ENCODE measurements around the gene PBX1.
"Not testable (repeated sequence)": the region's sequence is repeated elsewhere in the genome, so short reads cannot be mapped to it uniquely, and the experiment has no call there.

Gene PBX1

DNA sequence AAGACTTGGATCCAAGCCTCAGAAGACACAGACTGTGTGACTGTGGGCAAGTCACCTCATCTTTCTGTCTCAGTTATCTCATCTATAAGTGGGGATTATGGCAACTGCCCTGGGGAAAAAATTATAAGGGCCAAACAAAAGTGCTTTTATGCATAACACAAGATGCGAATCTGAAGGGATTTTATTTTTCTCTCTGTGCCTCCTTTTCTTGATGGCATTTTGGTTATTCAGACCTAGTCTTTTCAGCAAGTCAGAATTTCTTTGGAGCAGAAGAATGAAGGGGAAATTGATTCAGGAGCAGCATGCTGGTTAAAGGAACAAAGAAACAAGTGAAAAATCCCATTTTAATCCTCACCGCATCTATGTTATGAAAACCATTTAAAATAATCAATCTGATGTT lies 86.9 kb downstream of the PBX1 start:
- DNase-seq = no peak

DNA sequence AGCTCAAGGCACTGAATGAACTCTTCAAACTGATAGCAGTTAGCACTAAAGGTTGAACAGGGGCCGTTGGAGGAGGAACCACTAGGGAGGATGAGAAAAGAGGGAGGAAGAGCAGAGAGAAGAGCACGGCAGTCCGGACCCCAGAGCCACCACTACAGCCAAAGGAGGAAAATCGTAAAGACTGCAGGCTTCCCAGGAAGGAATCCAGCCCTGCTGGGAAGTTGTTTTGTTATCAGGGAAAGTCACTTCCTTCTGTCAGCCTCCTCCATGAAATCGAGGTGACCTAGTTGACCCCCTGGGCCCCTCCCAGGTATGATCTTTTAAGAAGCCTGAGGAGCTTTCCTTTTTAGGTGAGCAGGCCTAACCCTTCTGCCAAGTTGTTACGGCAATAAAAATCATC lies 88.2 kb downstream of the PBX1 start:
- DNase-seq = no peak

DNA sequence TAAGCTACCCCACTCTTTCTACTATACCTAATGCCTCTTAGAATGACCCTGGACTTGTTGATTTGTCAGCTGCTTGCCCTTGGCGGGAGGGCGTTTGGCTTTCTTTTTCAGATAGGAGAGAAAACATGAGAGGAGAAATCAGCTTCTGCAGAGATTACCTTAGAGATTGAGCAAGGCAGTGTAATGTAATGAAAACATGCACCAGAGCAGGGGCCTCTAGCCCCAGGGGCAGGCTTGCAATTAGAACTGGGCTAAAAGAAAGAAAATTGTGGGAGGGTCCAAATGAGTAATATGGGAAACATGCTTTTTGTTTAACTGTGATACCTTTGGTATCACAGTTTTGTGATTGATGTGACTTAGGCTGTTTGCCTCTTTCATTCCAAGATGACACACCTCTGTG lies 89.7 kb downstream of the PBX1 start:
- DNase-seq = no peak

DNA sequence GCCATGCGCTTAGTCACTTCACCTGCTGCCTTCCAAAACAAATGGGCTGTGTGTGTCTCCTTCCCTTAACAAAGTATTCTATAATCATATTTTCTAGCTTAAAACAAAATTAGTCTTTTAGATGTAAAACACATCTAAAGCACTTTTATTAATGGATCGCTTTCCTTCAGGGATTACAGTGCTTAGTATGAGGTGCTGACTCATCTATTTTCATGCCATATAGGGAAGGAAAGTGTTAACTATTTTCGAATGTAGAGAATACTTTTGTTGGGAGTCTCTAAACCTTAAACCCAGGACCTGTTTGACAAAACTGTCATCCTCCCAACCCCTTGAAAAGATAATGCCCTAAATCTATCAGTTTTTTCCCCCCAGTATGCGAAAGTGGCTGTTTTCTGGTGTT lies 90.2 kb downstream of the PBX1 start:
- no peak for DNase-seq

DNA sequence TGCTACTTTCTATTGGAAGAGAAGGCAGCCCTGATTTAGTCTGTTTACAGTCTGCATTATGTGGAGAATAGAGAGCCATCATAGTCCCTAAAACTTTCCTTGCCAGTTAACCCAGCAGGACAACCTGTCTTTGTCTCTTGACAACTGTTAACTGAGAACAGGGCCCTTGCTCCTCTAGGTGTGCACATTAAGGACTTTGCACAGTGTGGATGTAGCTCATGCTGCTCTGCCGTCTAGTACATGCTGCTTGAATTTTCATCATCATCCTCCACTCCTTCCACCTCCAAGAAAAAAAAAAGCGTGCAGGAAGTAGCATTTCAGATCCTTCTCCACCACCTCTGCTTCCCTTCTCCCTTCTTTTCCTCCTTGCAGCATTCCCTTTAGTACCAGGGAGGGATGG lies 91.5 kb downstream of the PBX1 start:
- no peak for DNase-seq

DNA sequence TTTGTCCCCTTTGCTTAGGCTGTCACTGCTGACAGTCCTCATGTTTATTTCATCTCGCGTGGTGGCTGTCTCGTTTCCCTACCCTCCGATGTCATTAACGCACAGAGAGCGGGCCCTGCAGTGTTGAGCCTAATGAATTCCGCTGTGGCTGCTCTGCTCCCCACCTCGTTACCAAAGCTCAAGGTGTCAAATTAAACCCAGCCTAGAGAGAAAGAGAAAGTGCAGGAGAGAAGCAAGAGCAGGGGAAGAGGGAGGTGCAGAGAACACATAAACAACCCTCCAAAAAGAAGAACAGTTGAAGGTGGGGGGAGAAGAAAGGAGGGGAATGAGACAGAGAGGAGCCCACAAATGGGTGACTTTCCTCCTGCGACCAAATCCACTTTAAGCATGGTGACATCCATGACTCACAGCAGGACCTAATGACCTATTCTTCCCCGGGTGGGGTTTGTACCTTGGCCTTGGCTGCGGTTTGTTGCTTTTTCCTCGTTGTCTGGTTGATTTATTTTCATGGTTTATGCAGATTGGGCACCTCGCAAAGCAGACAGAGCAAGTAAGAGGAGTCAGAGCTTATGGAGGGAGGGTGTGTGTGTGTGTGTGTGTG lies 92.5 kb downstream of the PBX1 start:
- DNase-seq = peak; percentile 64

DNA sequence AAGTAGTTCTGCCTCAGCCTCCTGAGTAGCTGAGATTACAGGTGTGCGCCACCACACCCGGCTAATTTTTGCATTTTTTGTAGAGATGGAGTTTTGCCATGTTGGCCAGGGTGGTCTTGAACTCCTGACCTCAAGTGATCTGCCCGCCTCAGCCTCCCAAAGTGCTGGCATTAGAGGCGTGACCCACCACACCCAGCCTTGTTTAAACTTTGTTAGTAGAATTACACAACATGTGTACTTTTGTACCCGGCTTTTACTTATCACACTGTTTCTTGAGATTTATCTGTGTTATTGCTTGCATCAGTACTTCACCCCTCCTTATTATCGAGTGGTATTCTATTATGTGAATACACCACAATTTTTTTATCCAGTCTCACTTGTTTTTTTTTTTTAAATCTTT lies 94.0 kb downstream of the PBX1 start:
- not testable (repeated sequence) for DNase-seq

DNA sequence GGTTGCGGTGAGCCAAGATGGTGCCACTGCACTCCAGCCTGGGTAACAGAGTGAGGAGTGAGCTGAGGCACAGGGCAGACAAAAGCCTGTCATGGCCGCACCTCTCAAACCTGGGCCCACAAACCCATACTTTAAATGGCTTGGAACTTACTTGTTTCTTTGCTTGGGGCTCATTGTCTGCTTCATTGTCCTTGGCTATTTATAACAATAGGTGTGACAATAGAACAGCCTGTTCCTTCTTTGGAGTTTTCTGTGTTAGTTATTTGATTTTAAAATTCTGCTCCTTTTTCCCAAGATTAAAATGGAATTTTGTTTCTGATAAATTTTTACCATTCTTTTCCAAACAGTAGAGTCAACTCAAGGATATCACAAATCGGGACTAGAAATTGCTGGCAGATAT lies 94.7 kb downstream of the PBX1 start:
- no peak for DNase-seq

DNA sequence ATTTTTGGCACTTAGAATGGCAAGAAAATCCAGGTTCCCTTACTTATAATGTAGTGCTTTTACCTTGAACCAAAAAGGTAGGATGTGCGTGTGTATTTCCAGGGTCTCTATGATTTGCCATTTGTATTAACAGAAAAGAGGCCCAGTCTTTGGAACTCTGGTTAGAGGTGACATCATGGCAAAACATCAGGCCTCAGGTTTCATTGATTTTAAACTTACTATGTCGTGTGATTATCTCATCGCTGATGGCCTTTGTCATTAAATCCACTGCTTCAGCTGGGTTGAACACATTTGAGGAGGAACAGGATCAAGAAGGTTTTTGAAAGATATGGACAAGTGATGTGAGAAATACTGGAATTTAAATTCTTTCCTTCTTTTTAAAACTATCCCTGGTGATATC lies 95.2 kb downstream of the PBX1 start:
- DNase-seq = no peak

DNA sequence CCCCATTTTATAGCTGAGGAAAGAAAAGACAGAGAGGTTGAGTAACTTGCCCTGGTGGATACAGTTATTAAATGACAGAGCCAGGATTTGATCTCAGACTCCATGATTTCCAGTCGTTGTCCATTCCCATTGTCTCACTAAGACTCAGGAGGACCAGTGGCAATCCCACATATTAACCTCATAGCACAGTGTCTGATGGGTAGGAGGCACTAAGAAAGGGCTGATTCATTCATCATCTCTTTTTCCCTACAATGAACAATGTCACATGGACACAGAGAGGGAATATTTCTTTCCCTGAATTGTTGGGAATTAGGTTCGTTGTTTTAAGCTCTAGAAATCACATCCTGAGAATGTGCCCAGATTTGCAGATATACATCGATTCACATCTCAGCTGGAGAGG lies 99.9 kb downstream of the PBX1 start:
- no peak for DNase-seq

DNA sequence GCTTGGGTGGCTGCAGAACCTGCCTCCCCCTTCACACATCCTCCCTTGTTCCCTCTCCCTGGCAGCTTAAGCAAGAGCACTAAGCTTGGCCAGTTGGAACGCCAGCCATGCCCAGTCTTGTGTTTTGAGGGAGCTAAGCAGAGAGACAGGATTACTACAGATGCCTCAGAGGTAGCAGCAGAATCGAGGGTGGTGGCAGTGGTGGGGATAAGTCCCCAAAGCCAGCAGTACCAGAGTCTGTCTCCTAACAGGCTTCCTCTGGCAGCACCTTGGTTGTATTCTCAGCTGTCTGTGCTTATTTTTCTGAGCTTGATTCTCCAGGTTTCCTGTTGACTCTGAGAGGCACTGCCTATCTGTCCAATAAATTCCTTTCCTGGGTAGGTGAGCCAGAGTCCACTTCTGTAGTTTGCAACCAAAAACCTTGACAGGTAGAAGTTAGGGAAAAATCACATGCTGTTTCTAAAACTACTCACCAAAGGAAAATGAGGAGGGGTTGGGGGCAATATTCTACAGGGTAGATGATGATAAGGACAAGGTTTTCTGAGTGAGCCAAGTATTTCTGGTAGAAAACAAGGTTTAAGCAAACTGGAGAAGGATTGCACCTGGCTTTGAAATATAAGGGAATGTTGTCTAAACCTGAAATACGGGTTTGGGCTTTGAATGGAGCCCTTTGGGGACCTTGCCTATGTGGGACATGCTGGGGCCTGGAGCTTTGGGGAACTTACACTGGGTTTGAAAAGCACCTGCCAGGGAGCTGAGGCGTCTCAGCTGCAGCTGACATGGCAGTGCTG lies 100.8 kb downstream of the PBX1 start:
- DNase-seq = no peak

DNA sequence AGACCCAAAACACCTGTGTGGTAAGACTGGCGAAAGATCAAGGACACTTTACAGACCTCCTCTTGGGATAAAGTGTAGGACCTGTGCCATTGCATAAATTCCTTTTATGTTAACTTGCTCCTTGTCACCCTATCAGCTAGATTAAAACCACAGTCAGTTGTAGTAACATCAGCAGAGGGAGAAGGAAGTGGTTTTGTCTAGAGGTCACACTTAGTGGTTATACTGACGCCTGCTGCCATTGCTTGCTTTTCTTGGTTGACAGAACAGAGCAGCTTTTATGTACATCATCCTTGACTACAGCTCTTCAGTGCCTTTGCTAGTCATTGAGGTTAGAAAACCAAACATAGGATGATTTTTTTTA lies 101.4 kb downstream of the PBX1 start:
- peak; percentile 92 for DNase-seq

DNA sequence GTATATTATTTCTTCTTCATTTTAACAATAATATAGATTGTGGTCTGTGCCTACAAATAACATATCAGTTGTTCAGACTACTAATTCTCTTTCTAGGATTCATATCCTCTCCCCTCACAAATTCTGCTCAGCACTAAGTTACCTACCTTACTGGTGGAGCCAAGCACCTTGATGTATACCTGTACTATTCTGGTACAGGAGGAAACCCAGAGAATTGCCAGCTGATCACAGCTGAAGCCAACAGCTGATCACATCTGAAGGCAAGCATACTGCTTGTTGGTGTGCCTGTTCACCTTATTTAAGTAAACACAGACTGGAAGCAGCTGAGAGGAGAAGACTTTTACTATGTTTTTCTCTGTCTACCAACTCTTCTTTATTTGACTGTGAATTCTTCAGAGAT lies 101.8 kb downstream of the PBX1 start:
- no peak for DNase-seq

DNA sequence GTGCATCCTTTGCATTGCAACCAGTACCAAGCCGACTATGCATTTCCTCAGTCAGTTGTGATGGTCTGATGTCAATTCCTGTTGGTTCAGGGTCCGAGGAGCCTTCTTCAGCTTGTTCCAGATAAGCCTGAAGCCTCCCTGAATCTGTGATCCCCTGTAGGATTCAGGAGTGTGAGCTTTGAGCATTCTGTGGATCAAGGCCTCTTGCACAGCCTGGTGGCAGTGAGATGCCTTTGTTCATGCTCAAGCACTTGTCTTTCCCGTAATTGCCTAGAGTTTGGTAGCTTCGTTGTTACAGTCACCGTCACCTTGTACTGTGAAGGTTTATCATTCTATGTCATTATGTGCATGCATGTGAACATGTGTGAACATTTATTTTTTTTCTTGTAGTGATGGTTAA lies 103.5 kb downstream of the PBX1 start:
- no peak for DNase-seq

DNA sequence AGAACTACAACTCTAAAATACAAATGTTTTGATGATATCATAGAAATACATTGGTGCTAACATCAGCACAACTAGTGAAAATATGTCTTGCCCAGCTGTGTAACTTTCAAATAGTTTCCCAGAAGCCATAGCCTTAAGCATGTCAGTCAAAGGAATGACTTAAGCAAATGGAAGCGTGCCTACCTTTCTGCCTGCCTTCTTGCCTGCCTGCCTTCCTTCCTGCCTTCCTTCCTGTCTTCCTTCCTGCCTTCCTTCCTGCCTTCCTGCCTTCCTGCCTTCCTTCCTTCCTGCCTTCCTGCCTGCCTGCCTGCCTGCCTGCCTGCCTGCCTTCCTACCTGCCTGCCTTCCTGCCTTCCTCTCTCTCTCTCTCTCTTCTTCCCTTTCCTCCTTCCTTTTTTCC lies 104.0 kb downstream of the PBX1 start:
- DNase-seq = no peak

DNA sequence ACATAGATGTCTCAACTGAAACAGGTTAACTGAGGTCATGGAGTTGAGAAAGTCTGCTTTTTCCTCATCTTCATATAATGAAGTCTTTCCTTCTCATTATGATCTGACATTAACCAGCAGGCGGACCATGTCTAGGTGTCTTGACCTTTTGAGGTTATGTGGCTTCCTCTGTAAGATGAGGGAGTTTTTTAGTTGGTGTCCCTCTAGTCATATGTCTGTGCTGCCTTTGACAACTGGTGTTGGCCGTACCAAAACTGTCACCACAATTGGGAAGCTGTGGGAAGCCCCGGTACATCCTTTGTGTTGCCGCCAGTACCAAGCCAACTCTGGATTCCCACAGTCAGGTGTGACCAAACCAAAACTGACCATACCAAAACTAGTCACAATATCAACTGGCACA lies 105.1 kb downstream of the PBX1 start:
- DNase-seq = no peak

DNA sequence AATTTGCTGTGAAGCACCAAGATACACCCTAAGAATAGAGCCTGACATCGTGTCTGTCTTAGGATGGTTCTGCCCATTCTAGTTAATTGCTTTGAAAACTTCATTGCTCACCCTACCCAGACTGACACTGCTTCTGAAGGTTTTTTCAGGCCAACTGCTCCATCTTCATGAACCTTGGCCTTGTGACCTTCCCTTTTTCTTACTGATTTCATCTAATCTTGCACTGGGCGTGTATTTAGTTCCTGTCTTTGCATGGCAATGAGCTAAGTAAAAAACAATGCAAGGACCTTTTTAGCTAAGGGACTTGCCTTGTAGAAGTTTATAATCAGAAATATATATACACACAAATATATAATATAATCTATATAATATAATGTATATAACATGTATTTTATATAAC lies 108.0 kb downstream of the PBX1 start:
- peak; percentile 64 for DNase-seq

DNA sequence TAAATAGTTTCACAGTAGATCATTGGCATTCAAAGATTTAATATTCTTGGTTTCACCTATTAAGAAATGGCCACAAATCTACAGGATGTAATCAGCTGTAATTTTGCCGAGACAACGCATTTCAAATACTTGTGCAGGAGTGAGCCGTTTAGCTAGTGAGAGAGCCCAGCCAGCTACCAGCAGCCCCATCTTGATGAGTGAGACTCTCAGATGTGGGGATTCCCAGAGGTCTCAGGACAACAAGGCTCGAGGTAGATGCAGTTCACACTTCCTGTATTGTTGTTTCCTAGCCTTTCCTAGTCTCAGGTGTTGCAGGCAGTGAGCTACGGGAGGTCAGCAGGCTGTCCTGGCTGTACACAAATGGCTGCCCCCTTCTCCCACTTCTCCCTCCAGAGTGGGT lies 108.6 kb downstream of the PBX1 start:
- DNase-seq = no peak

DNA sequence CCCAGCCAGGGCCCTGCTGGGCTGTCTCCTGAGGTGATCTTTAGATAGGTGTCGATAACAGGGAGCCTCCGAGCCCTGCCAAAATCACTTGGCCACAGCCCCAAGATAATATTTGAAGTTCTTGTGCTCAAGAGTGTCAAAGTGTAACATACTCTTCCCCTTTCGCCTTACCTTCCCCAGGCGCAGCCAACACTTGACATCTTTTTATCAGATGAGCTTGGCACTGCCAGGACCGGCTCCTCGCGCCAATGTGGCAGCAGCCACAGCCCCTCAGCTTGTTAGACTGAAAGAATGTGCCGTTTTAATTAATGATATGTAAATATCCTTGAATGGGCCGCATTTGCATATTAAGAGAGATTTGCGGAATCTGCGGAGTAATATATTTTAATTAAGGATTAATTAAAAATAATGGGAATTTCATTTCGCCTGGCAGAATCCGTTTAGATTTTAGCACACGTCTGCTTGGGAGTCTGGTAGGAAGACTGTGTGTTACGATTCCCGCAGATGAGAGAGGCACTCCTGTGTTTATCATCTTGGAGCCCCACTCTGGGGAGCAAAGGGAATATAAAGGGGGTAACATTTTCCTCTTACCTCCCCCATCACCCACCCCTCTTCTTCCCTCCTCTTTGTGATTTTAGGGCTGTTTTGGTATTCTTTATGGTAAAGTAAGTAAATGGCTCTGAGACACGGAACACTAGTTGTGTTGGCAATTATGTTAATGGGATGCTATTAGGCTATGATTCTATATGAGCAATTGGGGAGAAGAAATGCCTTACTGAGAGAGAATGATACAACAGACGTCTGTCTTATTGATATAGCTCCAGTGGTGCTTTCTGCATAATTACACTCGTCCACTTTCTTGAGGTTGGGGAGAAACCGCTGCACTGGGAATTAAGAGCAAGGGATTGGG lies 109.8 kb downstream of the PBX1 start:
- DNase-seq = no peak

DNA sequence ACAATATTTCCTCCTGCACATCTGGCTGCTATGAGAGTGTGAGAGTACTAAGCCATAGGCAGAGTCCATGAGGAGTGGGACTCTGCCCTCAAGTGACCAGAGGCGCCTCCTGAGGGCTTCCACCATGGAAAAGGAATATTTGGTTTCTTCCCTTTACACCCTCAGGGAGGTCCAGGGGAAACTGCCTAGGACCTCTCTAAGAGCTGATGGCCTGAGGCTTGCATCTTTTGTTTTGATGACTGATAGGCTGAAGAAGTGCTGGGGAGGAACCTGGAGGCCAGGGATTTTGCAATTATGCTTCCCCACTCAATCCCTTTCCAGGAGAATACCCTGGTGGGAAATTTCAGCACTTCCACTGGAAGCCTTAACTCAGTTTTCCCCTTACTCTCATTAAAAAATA lies 111.0 kb downstream of the PBX1 start:
- DNase-seq = no peak

DNA sequence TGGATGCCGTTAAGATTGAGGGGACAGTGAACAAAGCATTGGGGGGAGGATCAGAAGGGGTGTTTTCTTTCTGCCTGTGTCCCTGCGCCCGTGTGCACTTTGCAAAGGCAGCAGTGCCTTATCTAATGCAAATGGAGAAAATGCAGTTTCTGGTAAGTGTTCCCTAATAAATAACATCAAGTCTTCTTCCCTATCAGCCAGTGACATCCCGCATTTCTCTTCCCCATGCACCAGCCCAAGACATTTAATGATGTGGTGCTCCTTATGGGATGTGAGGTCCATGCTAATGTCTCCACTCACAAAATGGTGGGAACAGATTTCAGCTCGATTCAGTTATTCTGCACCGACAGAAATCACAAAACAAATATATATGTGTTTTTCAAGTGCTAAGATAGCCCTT lies 111.8 kb downstream of the PBX1 start:
- DNase-seq = no peak

DNA sequence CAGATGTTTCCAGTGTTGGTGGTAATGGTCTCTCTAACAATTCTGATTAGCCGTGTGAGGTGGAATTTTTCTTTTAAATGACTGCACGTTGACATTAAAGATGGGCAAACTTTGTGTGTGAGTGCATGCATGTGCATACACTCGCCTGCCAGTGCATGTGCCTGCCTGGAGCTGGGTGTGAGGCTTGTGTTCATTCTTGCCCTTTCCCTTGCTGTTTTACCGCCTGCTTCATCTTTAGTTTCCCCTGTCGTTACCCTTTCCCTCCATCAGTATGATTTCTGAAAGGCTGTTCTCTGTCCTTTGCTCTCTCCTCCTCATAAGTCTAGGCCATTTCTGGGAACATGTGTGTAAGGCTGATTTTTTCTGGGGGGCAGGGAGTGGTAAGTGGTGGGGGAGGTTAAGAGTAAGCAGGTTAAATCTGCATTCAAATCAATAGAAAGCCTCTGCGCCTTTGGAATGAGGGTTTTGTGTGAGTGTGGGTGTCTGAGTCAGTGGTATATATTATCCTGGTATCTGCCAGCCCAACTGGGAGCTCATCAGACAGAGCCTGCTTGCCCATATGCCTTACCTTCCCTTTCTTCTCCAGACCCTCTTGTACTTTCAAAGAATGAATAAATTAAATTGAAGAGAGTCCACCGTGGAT lies 112.5 kb downstream of the PBX1 start:
- no peak for DNase-seq

DNA sequence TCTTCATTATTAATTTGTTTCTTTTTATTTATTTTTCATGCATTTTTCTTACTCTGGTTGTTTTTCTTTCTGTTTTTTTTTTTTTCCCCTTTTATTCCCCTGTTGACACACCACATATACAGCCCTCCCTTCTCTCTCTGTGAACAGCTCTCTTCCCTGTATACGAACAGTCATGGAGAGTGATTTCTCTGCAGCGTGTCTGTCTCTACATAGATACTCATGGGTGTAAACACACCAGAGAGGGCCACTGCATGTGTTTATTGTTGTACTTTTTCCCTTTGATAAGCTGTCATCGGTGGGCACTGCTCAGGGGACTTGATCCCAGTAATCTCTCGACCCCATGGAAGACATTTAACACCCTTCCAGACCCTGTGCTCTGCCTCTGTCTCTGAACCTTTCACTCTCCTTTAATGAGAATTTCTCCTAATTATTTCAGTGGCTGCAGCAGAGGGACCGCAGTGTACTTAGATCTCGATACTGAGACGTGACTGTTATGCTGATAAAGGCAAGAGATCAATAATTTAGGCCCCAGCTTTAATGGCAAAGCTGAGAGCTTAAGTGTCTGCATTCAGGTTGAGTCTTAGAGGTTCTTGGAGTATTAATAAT lies 113.1 kb downstream of the PBX1 start:
- DNase-seq = no peak

Data from hematopoietic multipotent progenitor cell treated with erythropoietin and hydrocortisone succinate and interleukin-3 and kit ligand, for 4 days (in vitro differentiated cells).